Measurements from ENCODE around the gene SGO1. TPM values are rescaled to one million over a fixed set of nuclear protein-coding genes. Genes with fewer than 3 reads are reported as not detected.

Gene SGO1
- total RNA-seq, 1 experiment from 2014 or later: 31.7 TPM

GRCh38 chr3:20123131-20123652 lies 62.8 kb downstream of the SGO1 start:
- no peaks in the 10 kb centered on the region for H3K4me1 ChIP-seq (ENCODE audit: insufficient read depth, low read length, poor library complexity, severe bottlenecking)
- H3K4me3 ChIP-seq (ENCODE audit: low read depth, low read length, poor library complexity, severe bottlenecking): no peak overlapping the region
- BruUV-seq (replicated peaks): no TSS peak
- H3K36me3 ChIP-seq (ENCODE audit: insufficient read depth, low read length, poor library complexity, severe bottlenecking): no peaks in the 10 kb centered on the region
- TF ChIP-seq CTCF (conservative IDR thresholded peaks at IDR 0.05; ENCODE audit: low read depth, low read length): no peak
- TF ChIP-seq EZH2 (IDR thresholded peaks at IDR 0.05; ENCODE audit: borderline replicate concordance, low read depth, low read length, poor library complexity, severe bottlenecking): no peak
- no peak for DNase-seq (ENCODE audit: low spot score)
- no peak overlapping the region for H3K27ac ChIP-seq (ENCODE audit: low read depth, low read length, poor library complexity, severe bottlenecking)
- CTCF ChIA-PET: no interaction called here
- POLR2A ChIA-PET (ENCODE audit: low non-redundant PET): no interaction called here
- intact Hi-C loops (cut with micrococcal nuclease; ENCODE audit: unreplicated experiment): no loop called here
- H3K27me3 ChIP-seq (replicated peaks; ENCODE audit: insufficient read depth, low read depth, low read length, poor library complexity): no peaks in the 10 kb centered on the region
- no peaks in the 10 kb centered on the region for H3K9me3 ChIP-seq (ENCODE audit: low read depth, low read length, poor library complexity, severe bottlenecking)

GRCh38 chr3:20121088-20121487 lies 64.9 kb downstream of the SGO1 start:
- Histone ChIP-seq H3K9me3 (ENCODE audit: low read depth, low read length, poor library complexity, severe bottlenecking) (no peaks in the 10 kb centered on the region), H3K4me1 (ENCODE audit: insufficient read depth, low read length, poor library complexity, severe bottlenecking) (no peaks in the 10 kb centered on the region), H3K27ac (ENCODE audit: low read depth, low read length, poor library complexity, severe bottlenecking) (no peak overlapping the region), H3K36me3 (ENCODE audit: insufficient read depth, low read length, poor library complexity, severe bottlenecking) (no peaks in the 10 kb centered on the region), H3K27me3 (replicated peaks; ENCODE audit: insufficient read depth, low read depth, low read length, poor library complexity) (no peaks in the 10 kb centered on the region), H3K4me3 (ENCODE audit: low read depth, low read length, poor library complexity, severe bottlenecking) (no peak overlapping the region)
- no TSS peak for BruUV-seq (replicated peaks)
- TF ChIP-seq CTCF (conservative IDR thresholded peaks at IDR 0.05; ENCODE audit: low read depth, low read length) (no peak), EZH2 (IDR thresholded peaks at IDR 0.05; ENCODE audit: borderline replicate concordance, low read depth, low read length, poor library complexity, severe bottlenecking) (no peak)
- ChIA-PET CTCF (no interaction called here), POLR2A (ENCODE audit: low non-redundant PET) (no interaction called here)
- DNase-seq (ENCODE audit: low spot score): no peak
- intact Hi-C loops (cut with micrococcal nuclease; ENCODE audit: unreplicated experiment): no loop called here

Small RNA genes within 50 kb of the gene (microRNA-seq; reads per million reads assigned to microRNA genes)
- gene MIR3135A: 0.81 reads per million

Other genes starting within 250 kb of the SGO1 start
- 49.7 and 50.1 TPM in 2 replicates for gene RAB5A, start 239.1 kb downstream of the SGO1 start, total RNA-seq (2021)
- gene PP2D1, start 173.9 kb downstream of the SGO1 start, total RNA-seq (2021): not detected in 2 replicates
- 4.6 and 5.4 TPM in 2 replicates for gene KAT2B, start 145.8 kb downstream of the SGO1 start, total RNA-seq (2021)

All from A673 (cell line).